DOHH2 (cell line): ENCODE data around the gene SRGAP2C.
A peak's percentile ranks its signal among the peaks of the same experiment; 100 is the strongest.
"Not testable (repeated sequence)": the region's sequence is repeated elsewhere in the genome, so short reads cannot be mapped to it uniquely, and the experiment has no call there.

ENCODE experiments used
- H3F3A ChIP-seq: fragments of 200-600 bp; sonication (generic), shearing (Covaris generic); 2 replicates; pipeline ENCODE4 v1.6.0; 2016; ENCODE audit warnings: antibody characterized with exemption, mild to moderate bottlenecking; ENCODE audit not compliant: control insufficient read depth, insufficient read depth
- H3K27ac ChIP-seq: fragments of 200-600 bp; sonication (generic); 2 replicates; pipeline ENCODE4 v1.5.1; 2014; ENCODE audit warnings: low read depth, mild to moderate bottlenecking, low read length, moderate library complexity
- H3K27me3 ChIP-seq: fragments of 200-600 bp; sonication (generic); 2 replicates; pipeline ENCODE4 v1.6.1; 2014; ENCODE audit warnings: mild to moderate bottlenecking, low read length, mixed read lengths; ENCODE audit not compliant: control insufficient read depth
- H3K36me3 ChIP-seq: fragments of 200-600 bp; sonication (generic); 2 replicates; pipeline ENCODE4 v1.6.1; 2014; ENCODE audit warnings: mild to moderate bottlenecking, low read length, moderate library complexity, mixed read lengths; ENCODE audit not compliant: control insufficient read depth
- H3K4me1 ChIP-seq: fragments of 200-600 bp; sonication (generic); 2 replicates; pipeline ENCODE4 v1.6.1; 2014; ENCODE audit warnings: mild to moderate bottlenecking, low read length, mixed read lengths; ENCODE audit not compliant: control insufficient read depth
- H3K4me2 ChIP-seq: fragments of 200-600 bp; sonication (generic); 2 replicates; pipeline ENCODE4 v1.6.0; 2014; ENCODE audit warnings: mild to moderate bottlenecking, low read length, moderate library complexity
- H3K4me3 ChIP-seq: fragments of 200-600 bp; sonication (generic); 2 replicates; pipeline ENCODE4 v1.5.1; 2014; ENCODE audit warnings: mild to moderate bottlenecking, low read length, mixed read lengths
- H3K79me2 ChIP-seq: fragments of 200-600 bp; sonication (generic); 2 replicates; pipeline ENCODE4 v1.6.1; 2014; ENCODE audit warnings: mild to moderate bottlenecking, low read length, mixed read lengths; ENCODE audit not compliant: control insufficient read depth
- H3K9me2 ChIP-seq: fragments of 200-600 bp; sonication (generic); replicated peaks from 2 replicates; pipeline ENCODE4 v1.6.1; 2014; ENCODE audit warnings: mild to moderate bottlenecking, low read length, mixed read lengths; ENCODE audit not compliant: control insufficient read depth
- H3K9me3 ChIP-seq: fragments of 200-600 bp; sonication (generic); 2 replicates; pipeline ENCODE4 v1.6.1; 2014; ENCODE audit warnings: antibody characterized with exemption, low read length, mixed read lengths; ENCODE audit not compliant: control insufficient read depth, insufficient read depth
- H4K20me1 ChIP-seq: fragments of 200-600 bp; sonication (generic); 2 replicates; pipeline ENCODE4 v1.6.0; 2014; ENCODE audit warnings: low read depth, mild to moderate bottlenecking, antibody characterized with exemption, low read length, moderate library complexity; ENCODE audit not compliant: control insufficient read depth, insufficient read depth
- EZH2phosphoT487 ChIP-seq: fragments of 200-600 bp; sonication (generic); IDR thresholded peaks from 2 replicates; pipeline ENCODE4 v1.6.1; 2017; ENCODE audit warnings: borderline replicate concordance, mild to moderate bottlenecking, antibody characterized with exemption, low read length, moderate library complexity, mixed read lengths
- TF ChIP-seq, protein P1 (sequence below): fragments of 200-600 bp; sonication (generic); IDR thresholded peaks from one replicate; pipeline ENCODE4 v1.5.1; 2014; ENCODE audit warnings: antibody characterized with exemption, mild to moderate bottlenecking, low read depth, low read length; ENCODE audit not compliant: poor library complexity, severe bottlenecking

The SRGAP2C gene

DNA sequence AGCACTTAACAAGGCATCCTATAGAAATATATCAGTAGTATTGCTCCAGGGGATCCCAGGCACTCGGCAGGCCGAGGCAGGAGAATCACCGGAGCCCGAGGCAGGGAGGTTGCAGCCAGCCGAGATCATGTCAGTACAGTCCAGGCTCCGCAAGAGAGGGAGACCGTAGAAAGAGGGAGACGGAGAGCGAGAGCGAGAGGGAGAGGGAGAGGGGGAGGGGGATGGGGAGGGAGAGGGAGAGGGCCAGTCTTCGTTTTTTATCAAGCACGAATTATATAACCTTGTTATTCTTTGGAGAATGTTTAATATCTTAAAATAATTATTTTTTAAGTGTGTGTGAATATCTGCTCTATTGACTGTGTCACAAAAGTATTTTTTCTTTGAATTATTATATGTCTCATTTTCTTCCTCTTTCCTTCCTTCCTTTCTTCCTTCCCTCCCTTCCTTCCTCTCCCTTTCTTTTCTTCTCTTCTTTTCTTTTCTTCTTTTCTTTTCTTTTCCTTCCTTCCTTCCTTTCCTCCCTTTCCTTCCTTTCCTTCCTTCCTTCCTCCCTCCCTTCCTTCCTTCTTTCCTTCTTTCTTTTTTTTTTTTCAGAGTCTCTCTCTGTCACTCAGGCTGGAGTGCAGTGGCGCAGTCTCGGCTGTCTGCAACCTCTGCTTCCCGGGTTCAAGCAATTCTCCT, 233.7 kb downstream of the SRGAP2C start:
- Histone ChIP-seq H3K4me3 (no peak overlapping the region), H3K36me3 (no peaks in the 10 kb centered on the region), H3K27me3 (no peaks in the 10 kb centered on the region), H3K9me3 (no peaks in the 10 kb centered on the region), H3F3A (no peaks in the 10 kb centered on the region), H3K4me1 (peaks cover 13% of the 10 kb centered on the region), H3K27ac (no peak overlapping the region), H3K9me2 (no peaks in the 10 kb centered on the region), H3K4me2 (no peak overlapping the region), H4K20me1 (no peaks in the 10 kb centered on the region), H3K79me2 (no peaks in the 10 kb centered on the region)
- no peak for TF ChIP-seq EZH2phosphoT487
- TF ChIP-seq, protein P1, sequence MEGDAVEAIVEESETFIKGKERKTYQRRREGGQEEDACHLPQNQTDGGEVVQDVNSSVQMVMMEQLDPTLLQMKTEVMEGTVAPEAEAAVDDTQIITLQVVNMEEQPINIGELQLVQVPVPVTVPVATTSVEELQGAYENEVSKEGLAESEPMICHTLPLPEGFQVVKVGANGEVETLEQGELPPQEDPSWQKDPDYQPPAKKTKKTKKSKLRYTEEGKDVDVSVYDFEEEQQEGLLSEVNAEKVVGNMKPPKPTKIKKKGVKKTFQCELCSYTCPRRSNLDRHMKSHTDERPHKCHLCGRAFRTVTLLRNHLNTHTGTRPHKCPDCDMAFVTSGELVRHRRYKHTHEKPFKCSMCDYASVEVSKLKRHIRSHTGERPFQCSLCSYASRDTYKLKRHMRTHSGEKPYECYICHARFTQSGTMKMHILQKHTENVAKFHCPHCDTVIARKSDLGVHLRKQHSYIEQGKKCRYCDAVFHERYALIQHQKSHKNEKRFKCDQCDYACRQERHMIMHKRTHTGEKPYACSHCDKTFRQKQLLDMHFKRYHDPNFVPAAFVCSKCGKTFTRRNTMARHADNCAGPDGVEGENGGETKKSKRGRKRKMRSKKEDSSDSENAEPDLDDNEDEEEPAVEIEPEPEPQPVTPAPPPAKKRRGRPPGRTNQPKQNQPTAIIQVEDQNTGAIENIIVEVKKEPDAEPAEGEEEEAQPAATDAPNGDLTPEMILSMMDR = no peak

DNA sequence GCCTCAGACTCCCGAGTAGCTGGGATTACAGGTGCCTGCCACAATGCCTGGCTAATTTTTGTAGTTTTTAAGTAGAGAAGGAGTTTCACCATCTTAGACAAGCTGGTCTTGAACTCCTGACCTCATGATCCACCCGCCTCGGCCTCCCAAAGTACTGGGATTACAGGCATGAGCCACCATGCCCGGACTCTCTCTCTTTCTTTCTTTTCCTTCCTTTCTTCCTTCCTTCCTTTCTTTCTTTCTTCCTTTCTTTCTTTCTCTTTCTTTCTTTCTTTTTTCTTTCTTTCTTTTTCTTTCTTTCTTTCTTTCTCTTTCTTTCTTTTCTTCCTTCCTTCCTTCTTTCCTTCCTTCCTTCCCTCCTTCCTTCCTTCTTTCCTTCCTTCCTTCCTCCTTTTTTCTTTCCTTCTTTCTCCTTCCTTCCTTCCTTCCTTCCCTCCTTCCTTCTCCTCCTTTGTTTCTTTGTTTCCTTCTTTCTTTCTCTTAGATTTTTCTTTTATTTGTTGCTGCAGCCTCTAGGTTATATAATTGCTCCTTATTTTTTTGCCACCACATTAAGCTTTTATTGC, 234.4 kb downstream of the SRGAP2C start:
- H3K9me3 ChIP-seq, H3K36me3 ChIP-seq, H3K9me2 ChIP-seq, H4K20me1 ChIP-seq, H3K4me2 ChIP-seq, H3K79me2 ChIP-seq, H3K27me3 ChIP-seq, H3K27ac ChIP-seq, H3F3A ChIP-seq, H3K4me3 ChIP-seq: not testable (repeated sequence)
- H3K4me1 ChIP-seq = peaks cover 13% of the 10 kb centered on the region

DNA sequence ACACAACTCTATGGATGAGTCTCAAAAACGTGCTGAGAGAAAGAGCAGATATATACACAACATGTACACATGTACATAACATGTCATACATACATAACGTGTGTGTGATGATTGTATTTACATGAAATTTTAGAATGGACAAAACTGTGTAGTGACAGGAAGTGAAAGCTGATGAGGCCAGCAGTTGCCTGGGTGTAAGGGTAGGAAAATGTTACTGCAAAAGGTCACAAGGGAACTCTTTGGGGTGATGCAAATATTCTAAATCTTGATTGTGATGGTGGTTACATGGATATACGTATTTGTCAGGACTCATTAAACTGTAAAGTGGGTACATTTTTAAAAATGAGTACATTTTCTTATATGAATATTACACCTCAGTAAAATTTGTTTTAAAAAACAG, 236.7 kb downstream of the SRGAP2C start:
- H3K27me3 ChIP-seq, H3K4me1 ChIP-seq, H3K9me2 ChIP-seq, H3F3A ChIP-seq, H3K79me2 ChIP-seq, H3K27ac ChIP-seq, H3K4me3 ChIP-seq, H3K9me3 ChIP-seq, H3K36me3 ChIP-seq, H4K20me1 ChIP-seq: not testable (repeated sequence)
- 0 out of 2 replicates have a peak overlapping the region, but pooled peaks have one; percentile 19 for H3K4me2 ChIP-seq

DNA sequence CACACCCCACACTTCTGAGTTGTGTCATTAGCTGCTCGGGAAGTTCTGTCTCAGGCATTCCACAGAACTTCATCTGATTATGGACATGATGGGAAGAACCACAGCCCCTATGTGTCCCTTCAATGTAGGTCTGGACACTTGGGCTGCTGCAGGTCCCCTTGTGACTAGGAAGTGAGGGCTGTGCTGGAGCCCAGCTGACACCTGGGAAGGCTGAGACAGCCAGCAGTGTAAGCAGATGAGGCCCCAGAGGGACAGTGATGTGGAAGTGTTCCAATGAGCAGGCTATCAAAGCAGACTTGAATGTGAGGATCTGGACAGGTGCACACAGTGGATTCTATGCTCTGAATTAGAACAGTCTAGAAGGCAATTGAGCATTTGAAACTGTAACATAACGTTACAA, 239.2 kb downstream of the SRGAP2C start:
- H3F3A ChIP-seq, H3K4me1 ChIP-seq, H3K9me3 ChIP-seq, H4K20me1 ChIP-seq, H3K4me3 ChIP-seq, H3K4me2 ChIP-seq, H3K9me2 ChIP-seq, H3K27me3 ChIP-seq, H3K36me3 ChIP-seq, H3K79me2 ChIP-seq, H3K27ac ChIP-seq: not testable (repeated sequence)

DNA sequence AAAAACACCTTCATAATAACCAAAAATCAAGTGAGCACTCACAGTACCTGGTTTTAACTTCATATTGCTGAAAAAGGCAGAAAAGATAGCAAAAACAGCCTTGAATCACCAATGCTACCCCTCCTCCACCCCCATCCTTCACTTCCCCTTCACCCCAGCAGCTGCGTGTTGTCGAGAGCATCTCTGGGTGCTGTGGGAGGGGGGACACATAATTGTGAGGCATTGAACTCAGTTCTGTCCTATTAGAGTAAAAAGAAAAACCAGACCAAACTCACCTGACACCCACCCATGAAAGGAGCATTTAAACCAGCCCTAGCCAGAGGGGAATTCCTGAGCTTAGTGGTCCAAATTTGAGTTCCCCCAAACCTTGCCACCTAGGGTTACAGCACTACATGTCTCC, 248.7 kb downstream of the SRGAP2C start:
- not testable (repeated sequence) for H3K9me3 ChIP-seq, H3K4me1 ChIP-seq, H3K79me2 ChIP-seq, H3F3A ChIP-seq, H3K36me3 ChIP-seq, H4K20me1 ChIP-seq, H3K4me3 ChIP-seq, H3K27ac ChIP-seq, H3K27me3 ChIP-seq, H3K4me2 ChIP-seq, H3K9me2 ChIP-seq

DNA sequence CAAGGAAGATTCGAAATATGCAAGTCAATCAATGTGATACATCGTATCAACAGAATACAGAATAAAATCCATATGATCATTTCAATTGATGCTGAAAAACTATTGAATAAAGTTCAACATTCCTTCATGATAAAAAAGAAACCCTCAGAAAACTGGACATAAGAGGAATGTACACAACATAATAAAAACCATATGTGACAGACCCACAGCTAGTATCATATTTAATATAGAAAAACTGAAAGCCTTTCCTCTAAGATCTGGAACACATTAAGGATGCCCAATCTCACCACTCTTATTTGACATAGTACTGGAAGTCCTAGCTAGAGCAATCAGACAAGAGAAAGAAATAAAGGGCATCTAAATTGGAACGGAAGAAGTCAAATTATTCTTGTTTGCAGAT, 254.1 kb downstream of the SRGAP2C start:
- not testable (repeated sequence) for H3K36me3 ChIP-seq, H4K20me1 ChIP-seq, H3K27me3 ChIP-seq, H3K4me3 ChIP-seq, H3F3A ChIP-seq, H3K4me2 ChIP-seq, H3K9me2 ChIP-seq, H3K4me1 ChIP-seq, H3K79me2 ChIP-seq, H3K27ac ChIP-seq, H3K9me3 ChIP-seq
